NCI-H2196 (cell line): ENCODE data around the gene ESPN.

Experiments used
- DNase-seq: peaks from one replicate; lab custom pipeline; 2025; ENCODE audit not compliant: unreplicated experiment; lab: John Stamatoyannopoulos, UW

Gene ESPN

DNA sequence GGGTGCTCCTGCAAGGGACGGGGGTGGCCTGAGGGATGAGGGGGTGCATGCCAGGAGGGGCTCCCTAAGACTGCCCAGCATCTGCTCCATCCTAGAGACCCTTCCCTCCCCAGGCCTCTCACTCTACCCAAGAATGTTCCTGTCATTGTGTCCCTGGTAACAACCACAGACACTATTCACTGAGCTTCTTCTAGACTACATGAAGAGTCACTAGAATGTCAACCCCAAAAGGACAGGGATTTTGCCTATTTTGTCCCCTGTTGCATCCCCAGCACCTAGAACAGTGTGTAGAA is 38.5 kb downstream of the ESPN start:
- DNase-seq, result no peak

DNA sequence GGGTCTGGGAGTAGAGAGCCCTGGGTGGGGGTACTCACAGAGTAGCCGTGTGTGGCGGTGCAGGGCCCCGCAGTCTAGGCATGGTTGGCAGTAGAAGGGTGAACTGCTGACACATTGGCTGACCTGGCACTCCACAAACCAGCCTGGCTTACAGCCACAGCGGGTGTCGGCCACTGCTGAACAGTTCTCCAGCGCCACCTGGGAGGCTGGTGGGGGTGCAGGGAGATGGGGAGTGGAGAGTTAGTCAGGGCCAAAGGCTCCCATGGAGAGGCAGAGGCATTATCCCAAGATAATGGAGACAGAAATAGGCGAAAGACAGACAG is 39.9 kb downstream of the ESPN start:
- peak; percentile 80 for DNase-seq

DNA sequence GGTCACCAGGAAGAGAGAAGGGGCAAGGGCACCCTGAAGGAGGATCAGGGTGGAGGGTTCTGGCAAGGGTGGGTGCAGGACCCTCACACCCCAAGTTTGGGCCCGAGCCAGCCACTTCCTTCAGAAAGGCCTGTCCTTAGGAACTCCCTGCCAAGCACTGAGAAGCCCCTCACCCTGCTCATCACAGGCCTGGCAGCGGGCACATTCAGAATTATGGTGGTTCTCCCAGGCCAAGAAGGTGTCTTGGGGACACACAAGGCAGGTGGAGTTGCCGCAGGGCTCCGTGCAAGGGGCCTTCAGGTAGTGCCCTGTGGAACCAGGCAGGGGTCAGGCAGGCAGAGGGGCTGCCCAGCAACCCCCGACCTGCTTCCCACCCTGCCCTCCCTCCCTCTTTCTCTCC is 40.3 kb downstream of the ESPN start:
- no peak for DNase-seq

DNA sequence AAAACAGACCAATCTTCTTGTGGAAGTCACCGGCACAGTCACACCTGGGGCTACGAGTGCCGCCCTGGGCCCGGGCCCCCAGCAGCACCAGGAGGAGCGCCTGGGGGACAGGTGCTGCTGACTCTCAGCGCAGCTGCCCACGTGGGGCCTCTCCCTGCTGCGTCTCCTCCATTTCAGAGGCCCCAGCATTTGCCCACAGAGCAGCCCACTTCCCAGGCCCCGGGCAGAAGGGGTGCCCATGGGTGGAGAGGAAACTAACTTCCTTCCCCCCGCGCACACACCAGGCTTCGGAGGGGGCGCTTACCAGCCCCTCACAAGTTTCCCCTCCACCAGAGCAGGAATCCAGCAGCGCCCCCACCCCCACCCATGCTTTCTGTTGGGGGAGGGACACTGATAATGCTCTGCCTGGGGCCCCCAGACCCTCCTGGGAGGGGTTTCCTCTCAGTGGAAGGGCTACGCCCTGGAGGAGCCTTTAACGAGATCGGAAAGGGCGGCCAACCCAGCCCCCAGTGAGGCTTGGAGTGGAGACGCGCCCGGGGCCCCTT is 41.0 kb downstream of the ESPN start:
- DNase-seq, result no peak

DNA sequence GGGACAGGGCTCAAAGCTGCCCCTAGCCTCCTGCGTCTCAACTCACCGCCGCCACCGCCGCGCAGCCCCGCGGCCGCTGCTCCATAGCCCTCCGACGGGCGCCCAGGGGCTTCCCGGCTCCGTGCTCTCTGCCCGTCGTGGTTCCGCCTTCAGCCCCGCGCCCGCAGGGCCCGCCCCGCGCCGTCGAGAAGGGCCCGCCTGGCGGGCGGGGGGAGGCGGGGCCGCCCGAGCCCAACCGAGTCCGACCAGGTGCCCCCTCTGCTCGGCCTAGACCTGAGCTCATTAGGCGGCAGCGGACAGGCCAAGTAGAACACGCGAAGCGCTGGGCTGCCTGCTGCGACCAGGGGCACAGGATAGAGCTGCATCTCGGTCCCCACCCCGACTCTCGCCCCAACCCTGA is 41.4 kb downstream of the ESPN start, which contains the start of gene TNFRSF25:
Gene TNFRSF25 (minus strand): TSS at position 151 of the 400 bp plus-strand sequence. CDS start 66 bp downstream, at position 85.
- no peak for DNase-seq

DNA sequence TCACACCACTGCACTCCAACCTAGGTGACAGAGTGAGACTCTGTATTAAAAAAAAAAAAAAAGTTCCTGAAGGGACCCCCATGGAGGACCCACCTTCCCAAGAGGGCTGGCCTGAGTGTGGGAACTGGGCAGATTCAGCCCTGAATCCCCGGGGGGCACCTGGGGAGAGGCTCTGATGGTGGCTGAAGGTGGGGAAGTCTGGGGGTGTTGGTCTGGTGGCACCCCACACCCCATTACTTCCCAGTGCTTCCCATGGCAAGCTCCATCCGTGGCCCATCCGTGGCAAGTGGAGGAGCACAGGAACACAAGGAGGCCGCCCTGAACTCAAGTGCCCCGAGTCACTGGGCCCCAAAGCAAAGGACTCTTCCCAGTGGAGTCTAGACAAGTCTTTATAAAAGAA is 42.2 kb downstream of the ESPN start:
- DNase-seq, result no peak

DNA sequence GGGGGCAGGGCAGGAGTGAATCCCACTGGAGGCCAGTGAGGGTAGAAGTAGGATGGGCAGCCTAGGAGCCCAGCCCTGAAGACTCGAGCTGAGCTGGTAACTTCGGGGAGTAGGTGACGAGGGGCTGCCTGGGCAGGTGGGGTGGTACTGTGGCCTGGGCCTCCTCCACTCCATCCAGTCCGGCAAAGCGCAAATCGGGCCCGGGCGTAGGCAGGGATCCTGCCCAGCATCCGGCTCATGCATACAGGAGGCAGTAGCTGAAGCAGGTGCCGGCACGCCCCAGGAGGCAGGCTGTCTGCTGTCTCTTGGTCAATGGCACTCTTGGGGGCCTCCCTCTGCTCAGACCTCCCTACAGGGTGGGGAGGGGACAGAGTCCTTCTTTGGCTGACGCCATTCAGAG is 42.6 kb downstream of the ESPN start:
- no peak for DNase-seq

DNA sequence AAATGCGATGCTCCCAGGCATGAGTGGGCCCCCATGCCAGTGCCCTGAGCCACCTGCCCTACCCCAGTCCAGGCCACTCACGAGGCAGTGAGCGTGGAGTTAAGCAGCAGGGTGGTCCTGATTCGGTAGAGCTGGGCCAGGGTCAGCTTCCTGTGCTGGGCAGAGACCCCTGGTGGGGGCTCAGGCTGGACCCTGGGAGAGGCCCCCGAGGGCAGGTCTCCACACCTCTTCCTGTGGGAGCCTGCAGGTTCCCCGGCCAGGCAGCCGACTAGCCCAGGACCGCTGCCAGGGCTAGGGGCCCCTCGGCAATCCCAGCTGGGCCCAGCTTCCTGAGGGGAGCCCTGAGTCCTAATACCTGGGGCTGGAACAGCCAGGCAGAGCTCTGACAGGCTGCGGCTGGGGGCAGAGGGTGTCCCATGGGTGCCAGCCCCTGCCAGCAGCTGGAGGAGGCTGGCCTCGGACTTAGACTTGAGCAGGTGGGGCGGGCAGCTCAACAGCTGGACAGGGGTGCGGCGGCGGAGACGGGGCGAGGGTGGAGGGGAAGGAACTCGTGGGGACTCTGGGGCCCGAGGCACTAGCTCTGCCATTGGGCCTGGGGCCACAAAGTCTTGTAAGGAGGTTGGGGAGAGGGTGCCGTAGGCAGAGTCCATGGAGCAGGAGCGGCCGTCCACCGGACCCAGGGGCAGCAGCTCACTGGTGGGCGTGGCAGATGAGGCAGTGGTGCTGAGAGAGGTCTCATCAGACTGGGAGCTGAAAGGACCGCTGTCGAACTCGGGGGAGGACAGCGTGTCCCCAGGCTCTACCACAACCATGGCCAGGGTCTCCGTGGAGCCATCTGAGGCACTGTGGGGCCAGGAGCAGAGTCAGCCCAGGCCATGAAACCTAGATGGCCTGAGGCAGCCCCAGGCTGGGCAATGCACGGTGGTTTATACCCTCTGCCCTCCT is 43.4 kb downstream of the ESPN start:
- no peak for DNase-seq

DNA sequence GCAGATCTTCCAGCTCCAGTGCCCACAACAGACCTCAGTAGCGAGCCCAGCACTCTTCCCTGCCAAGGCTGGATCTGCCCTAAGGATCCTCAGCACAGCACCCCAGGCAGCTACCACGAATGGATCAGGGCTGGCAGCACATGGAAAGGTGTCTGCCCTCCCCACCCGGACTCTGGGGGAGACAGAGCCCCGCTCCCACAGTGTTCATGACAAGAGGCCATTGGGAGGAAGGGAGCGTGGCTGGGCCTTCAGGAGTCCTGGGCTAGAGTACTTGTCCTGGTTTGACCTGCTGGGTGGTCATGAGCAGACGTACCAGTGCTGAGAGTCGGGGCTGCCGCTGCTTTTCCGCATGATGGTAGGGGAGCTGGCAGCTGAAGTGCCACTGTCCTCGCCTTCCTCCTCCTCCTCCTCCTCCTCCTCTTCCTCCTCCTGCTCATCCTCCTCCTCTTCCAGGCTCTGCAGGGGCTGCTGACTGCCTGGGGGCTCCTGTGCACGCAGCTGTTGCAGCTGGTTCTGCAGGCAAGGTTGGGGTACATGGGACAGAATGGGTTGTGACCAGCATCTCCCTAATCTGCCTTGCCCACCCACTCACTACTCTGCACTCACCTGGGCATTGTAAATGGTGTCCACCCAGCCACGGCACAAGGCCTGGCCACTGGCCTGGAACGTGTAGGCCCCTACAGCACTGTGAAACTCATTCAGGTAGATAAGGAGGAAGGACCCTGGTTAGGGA is 44.3 kb downstream of the ESPN start:
- no peak for DNase-seq

DNA sequence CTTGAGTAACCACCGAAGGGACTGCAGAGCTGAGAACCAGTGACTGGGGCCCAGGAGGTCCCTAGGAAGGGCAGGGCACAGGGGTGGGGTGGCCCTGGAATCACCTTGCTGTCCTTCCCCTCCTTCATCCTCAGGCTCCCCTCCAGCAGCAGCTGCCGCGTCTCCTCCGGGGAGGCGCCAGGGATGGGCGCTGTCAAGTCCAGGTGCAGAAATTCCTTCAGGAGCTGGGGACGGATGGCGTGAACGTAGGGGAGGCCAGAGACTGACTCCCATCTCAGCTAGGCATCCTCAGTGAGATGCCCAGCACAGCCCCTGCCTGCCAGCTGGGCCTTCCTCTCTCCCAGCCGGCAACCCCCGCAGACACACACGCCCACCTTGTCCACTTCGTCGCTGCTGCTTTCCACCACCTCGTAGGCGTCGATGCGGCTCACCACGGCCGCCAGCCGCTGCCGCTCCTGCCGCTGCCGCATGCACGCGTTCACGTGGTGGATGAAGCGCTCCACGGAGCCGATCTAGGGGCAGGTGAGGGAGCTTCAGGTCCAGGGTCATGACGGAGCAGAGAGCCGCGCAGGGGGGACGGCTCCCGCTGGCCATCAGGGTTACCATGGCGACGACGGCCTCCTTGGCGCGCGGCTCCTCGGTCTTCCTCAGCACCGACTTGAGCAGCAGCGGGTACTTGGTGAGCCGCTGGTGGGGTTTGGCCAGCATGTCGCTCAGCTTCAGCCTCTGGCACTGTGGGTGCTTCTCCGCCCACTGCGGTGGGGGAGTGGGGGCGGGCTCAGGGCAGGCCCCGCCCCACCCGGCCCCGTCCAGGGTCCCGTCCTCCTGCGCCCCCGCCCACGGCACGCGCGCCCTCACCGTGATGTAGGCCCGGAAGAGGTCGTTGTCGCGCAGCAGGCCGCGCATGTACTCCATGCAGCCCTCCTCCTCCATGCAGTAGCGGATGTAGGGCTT is 45.8 kb downstream of the ESPN start:
- DNase-seq, result no peak

DNA sequence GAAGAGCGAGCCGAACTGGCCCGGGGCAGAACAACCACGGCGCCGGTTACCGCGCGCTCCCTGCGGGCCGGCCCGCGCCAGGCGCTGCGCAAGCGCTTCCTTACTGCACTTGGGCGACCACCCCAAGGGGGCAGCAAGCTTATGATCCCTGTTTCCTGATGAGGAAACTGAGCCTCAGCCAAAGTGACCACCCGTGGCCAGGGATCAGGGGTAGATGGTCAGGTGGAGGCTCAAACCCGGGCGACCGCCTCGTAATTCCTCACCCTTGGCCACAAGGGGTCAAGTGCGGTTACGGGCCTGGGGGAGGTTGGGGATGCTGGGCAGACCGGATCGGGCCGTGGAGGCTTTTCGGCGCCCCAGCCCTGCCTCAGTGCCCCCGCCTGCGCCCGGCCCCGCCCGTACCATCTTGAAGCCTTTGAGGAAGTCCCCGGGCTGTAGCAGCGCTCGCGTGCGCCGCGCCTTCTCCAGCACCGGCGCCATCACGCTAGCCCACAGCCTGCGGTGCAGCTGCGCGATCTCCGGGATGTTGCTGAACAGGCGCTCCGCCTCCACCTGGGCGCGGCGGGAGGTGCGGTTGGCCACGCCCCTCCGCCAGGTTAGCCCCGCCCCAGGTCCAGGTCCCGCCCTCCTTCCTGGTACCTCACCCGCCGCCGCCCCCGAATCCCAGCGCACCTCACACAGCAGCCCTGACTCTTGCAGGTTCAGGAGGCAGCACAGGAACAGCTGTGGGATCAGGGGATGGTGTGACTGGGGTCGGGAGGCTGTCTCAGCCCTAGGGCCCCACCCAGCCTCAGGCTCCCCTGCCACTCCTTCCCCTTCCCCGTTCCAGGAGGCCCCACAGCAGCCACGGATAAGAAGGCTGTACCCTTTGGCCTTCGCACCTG is 46.8 kb downstream of the ESPN start:
- DNase-seq, result no peak

DNA sequence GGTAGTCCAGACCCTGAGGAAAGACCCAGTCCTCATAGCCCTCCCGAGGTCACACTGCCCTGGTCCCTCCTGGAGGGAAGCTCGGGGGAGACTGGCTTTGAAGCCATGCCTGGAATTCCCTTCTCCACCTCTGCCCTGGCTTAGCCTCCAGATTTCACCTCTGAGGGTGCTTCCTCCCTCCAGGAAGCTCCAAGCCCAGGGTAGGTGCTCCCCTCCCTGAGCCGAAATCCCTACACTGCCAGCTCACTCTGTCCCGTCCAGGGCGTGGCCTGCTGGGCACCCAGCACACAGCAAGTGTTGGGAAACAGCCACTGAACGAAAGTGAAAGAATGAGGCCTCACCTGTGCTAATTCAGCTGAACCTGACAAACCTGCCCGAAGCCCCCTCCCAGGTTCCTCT is 47.4 kb downstream of the ESPN start:
- DNase-seq, result no peak

DNA sequence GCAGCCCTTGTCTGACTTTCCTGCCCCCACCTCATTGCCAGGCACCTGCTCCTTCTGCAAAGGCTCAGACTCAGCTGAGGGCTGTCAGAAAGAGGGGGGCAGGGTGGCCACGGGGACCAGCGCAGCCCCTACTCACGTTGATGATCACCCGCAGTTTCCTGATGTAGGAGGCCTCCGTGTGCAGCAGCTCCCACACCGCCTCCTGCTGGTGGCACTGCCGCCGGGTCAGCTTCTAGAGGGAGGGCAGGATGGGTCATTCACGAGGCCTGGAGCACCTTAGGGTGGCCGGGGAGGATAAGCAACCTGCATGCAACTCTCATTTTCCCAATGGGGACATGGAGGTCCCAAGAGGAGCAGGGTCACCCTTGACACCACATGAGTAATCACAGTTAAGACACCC is 47.8 kb downstream of the ESPN start:
- no peak for DNase-seq

DNA sequence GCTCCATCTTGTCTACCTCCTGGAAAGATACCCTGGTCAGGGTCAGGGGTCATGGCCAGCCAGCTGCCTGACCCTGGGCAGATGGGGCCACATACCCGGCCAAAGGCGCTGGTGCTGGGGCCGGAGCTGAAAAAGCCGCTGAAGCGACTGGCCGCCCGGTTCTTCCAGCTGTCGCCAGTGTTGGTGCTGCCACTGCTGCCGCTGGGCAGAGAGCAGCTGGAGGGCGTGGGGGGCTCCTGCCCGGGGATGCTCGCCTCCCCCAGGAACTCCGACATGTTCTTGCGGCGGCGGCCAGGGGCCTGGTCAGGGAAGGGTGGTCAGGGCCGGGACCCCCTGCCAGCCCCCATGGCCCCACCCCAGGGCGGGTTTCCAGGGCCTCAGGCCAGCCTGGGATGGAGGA is 48.6 kb downstream of the ESPN start:
- DNase-seq, result no peak

DNA sequence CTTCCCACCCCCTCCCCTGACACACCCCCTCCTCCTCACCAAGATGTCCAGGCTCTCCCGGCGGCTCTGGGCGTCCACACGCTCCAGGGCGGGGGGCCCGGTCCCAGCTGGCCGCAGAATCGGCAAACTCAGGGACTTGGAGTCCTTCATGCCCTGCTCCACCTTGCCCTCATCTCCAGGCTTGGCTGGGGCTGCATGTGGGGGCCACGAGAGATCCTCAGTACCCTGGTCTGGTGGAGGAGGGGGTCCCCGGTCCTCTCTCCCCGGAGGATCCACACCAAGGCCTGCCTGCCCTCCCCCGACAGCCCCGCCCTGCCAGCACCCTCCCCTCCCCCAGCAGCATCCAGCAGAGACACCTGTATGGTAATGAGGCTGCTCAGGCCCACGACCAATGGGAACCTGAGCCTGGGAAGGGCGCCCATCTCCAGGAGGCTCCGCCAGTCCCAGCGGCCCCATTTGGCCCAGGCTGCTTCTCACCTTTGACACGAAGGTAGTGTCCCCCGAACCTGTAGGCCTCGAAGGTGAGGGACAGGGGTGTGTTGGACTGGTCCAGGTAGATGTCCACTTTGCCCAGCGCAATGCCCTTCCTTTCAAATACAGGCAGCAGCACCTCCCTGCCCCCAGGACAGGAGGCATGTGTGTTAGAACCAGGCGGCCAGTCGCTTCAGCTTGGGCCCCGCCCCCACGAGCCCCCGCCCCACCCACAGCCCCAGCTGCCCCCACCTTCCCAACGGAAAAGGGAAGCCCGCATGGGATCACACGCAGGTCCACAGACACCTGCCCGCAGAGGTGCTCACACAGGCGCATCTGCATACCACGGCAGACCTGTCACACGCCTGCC is 49.6 kb downstream of the ESPN start:
- DNase-seq, result peak; percentile 87

DNA sequence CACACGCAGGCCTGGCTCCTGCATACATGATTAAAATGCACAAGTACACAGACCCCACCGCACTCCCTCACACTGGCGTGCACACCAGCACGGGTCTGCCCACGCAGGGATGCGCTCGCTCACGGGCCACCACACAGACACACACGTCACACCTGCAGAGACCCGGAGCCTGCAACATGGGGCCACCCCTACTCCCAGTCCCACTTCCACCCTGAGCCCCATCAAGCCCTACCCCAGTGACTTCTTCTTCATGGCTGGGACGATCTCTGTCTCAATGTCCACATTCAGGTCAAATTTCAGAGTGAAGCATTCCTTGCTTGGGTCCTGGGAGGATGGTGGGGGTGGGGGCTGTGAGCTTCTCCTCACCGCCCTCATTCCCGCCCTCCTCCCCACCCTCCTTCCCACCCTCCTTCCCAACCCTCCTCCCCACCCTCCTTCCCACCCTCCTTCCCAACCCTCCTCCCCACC is 50.3 kb downstream of the ESPN start:
- DNase-seq, result no peak

DNA sequence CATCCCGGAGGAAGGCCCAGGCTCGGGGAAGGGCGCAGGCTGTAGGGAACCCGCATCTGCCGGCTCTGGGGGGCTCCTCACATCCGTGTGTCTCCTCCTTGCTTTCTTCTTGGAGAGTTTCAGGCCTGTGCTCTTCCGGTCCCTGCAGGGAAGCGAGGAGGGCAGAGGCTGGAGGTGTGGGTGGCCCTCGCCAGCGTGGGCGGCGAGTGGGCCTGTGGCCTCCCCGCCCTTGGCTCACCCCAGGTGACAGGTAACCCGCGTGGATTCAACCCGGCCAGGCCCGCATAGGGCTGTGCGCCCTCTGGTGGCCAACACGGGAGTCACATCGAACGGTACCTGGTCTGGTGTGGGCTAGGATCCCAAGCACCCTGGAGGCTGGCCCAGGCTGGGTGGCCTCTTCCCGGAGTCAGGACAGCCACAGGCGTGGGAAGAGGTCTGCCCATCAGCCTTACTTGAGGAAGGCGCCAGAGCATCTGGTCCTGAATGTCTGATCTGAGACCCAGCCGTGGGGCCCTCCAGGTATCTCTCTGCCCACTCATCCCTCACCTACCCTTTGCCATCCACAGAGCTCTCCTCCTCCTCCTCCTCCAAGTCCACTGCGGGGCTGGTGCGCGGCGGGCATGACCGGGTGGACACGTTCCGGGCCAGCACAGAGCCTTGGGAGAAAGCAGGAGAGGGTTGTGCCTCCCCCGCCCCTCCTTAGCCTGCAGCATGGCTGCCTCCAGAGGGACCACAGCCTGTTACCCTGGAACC is 51.0 kb downstream of the ESPN start:
- peak; percentile 81 for DNase-seq

DNA sequence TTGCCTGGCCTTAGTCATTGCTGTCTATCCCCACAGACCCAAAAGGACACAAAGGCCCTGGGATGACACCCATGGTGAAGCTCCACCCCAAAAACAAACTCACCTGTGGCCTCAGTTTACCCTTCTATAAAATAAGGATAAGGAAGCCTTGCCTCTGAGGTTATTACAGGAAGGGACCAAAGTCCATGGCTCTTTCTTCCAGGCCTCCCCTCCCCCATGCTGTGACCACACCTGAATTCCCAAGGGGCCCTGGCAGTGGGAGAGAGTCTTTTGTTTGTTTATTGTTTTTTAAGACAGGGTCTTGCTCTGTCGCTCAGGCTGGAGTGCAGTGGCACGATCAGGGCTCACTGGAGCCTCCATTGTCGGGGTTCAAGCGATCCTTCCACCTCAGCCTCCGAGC is 51.9 kb downstream of the ESPN start:
- no peak for DNase-seq
